ENCODE measurements around the gene HOXD11. TPM values are rescaled to one million over a fixed set of nuclear protein-coding genes. Genes with fewer than 3 reads are reported as not detected.
A peak's percentile ranks its signal among the peaks of the same experiment; 100 is the strongest.

The HOXD11 gene
- total and polyA plus RNA-seq, 2 of the 13 experiments (the other 11 are each of a cell fraction or from before 2014, with no cell fraction given), result not detected

DNA sequence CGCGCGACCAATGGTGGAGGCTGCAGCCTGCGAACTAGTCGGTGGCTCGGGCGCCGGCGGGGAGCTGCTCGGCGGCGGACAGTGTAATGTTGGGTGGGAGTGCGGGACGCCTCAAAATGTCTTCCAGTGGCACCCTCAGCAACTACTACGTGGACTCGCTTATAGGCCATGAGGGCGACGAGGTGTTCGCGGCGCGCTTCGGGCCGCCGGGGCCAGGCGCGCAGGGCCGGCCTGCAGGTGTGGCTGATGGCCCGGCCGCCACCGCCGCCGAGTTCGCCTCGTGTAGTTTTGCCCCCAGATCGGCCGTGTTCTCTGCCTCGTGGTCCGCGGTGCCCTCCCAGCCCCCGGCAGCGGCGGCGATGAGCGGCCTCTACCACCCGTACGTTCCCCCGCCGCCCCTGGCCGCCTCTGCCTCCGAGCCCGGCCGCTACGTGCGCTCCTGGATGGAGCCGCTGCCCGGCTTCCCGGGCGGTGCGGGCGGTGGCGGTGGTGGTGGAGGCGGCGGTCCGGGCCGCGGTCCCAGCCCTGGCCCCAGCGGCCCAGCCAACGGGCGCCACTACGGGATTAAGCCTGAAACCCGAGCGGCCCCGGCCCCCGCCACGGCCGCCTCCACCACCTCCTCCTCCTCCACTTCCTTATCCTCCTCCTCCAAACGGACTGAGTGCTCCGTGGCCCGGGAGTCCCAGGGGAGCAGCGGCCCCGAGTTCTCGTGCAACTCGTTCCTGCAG, 15.8 kb downstream of the HOXD11 start, which contains the start of gene HOXD9:
HOXD9 (plus strand) TSS at position 37 of the 728 bp plus-strand sequence; CDS start at position 87, 50 bp downstream.
- ChIA-PET CTCF (ENCODE audit: low intra/inter-chr PET ratio, low total read pairs) (no interaction called here), POLR2A (no interaction called here)
- Histone ChIP-seq H3K4me3 (replicated peaks in 1 of 3; ENCODE audit: insufficient read depth in 1 of 3, low read depth in 2 of 3, low read length in 3 of 3) (no peak within 1 kb of the TSS), H3K9me3 (ENCODE audit: low read length) (no peaks in the 10 kb centered on the region), H4K20me1 (ENCODE audit: insufficient read depth, low read length) (no peaks in the 10 kb centered on the region; the same call in 1 of the 2 replicates), H3K79me2 (ENCODE audit: insufficient read depth, low read length) (no peaks in the 10 kb centered on the region), H3K36me3 (replicated peaks in 1 of 2; ENCODE audit: control insufficient read depth in 1 of 2, insufficient read depth in 2 of 2, low read length in 2 of 2) (no peaks in the 10 kb centered on the region), H3K27me3 (ENCODE audit: control insufficient read depth in 1 of 2, insufficient read depth in 2 of 2, low read length in 2 of 2) (peaks cover 18 to 92% of the 10 kb centered on the region in 2 experiments), H2AFZ (ENCODE audit: low read length) (no peak within 1 kb of the TSS), H3K4me2 (ENCODE audit: low read depth, low read length) (no peak within 1 kb of the TSS), H3K4me1 (ENCODE audit: insufficient read depth, low read length) (no peaks in the 10 kb centered on the region), H3K9ac (ENCODE audit: insufficient read depth, low read depth, low read length) (no peak within 1 kb of the TSS), H3K27ac (ENCODE audit: extremely low read length, insufficient read depth, low read length) (no peak within 1 kb of the TSS)
- DNase-seq (ENCODE audit: low spot score), result no peak
- intact Hi-C loops (cut with micrococcal nuclease; ENCODE audit: unreplicated experiment) (no loop called here), in situ Hi-C loops (cut with HindIII; ENCODE audit: extremely low pct_ligation_motif_present, low pct_unique_long_range_greater_than_20kb) (no loop called here)
- ATAC-seq, result peak; percentile 16; the same call in 1 of the 3 replicates
- BruUV-seq (replicated peaks), result no TSS peak
- FAIRE-seq, result no peak
- WGBS (ENCODE audit: low lambda C conversion rate), result 63% methylated on average over 66 of the region's 84 CpGs
- TF ChIP-seq, protein P1, sequence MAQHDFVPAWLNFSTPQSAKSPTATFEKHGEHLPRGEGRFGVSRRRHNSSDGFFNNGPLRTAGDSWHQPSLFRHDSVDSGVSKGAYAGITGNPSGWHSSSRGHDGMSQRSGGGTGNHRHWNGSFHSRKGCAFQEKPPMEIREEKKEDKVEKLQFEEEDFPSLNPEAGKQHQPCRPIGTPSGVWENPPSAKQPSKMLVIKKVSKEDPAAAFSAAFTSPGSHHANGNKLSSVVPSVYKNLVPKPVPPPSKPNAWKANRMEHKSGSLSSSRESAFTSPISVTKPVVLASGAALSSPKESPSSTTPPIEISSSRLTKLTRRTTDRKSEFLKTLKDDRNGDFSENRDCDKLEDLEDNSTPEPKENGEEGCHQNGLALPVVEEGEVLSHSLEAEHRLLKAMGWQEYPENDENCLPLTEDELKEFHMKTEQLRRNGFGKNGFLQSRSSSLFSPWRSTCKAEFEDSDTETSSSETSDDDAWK (CRISPR knock-in tag; IDR thresholded peaks at IDR 0.05), result no peak
- TF ChIP-seq SRSF9 (IDR thresholded peaks at IDR 0.05; ENCODE audit: borderline replicate concordance, insufficient read depth, low read depth, low read length, poor library complexity, severe bottlenecking), result no peak
- TF ChIP-seq SATB2 (CRISPR knock-in tag; IDR thresholded peaks at IDR 0.05), result no peak
- TF ChIP-seq RNF219 (CRISPR knock-in tag; IDR thresholded peaks at IDR 0.05), result no peak
- TF ChIP-seq ZNF883 (CRISPR knock-in tag; IDR thresholded peaks at IDR 0.05; ENCODE audit: not compliant biosample characterization), result no peak
- no peak for TF ChIP-seq MYC (CRISPR knock-in tag; IDR thresholded peaks at IDR 0.05; ENCODE audit: borderline replicate concordance)
- TF ChIP-seq SP2 (CRISPR knock-in tag; IDR thresholded peaks at IDR 0.05), result no peak
- TF ChIP-seq ZNF800 (CRISPR knock-in tag; IDR thresholded peaks at IDR 0.05), result no peak
- no peak for TF ChIP-seq ZKSCAN5 (CRISPR knock-in tag; IDR thresholded peaks at IDR 0.05)
- no peak for TF ChIP-seq ZSCAN9 (CRISPR knock-in tag; IDR thresholded peaks at IDR 0.05; ENCODE audit: borderline replicate concordance)
- no peak for TF ChIP-seq ZNF101 (CRISPR knock-in tag; IDR thresholded peaks at IDR 0.05; ENCODE audit: borderline replicate concordance, low read depth)
- TF ChIP-seq ZNF292 (CRISPR knock-in tag; IDR thresholded peaks at IDR 0.05; ENCODE audit: borderline replicate concordance, low read depth), result no peak
- TF ChIP-seq ZFP82 (CRISPR knock-in tag; IDR thresholded peaks at IDR 0.05; ENCODE audit: borderline replicate concordance), result no peak
- no peak for TF ChIP-seq NKX3-1 (CRISPR knock-in tag; IDR thresholded peaks at IDR 0.05)
- no peak for TF ChIP-seq CEBPZ (IDR thresholded peaks at IDR 0.05; ENCODE audit: low read length)
